Measurements from ENCODE around the gene NUDT8. TPM values are rescaled to one million over a fixed set of nuclear protein-coding genes. Genes with fewer than 3 reads are reported as not detected.
"Not testable (repeated sequence)": the region's sequence is repeated elsewhere in the genome, so short reads cannot be mapped to it uniquely, and the experiment has no call there.

NUDT8 gene
- total and polyA plus RNA-seq, 7 donors, result 3.6 to 63.1 (median 10.9) TPM

GRCh38 chr11:67592880-67593564 lies 36.7 kb downstream of the NUDT8 start:
- Histone ChIP-seq H3K36me3 (peaks cover 0 to 11% (median 4%) of the 10 kb centered on the region in 4 donors), H3K27me3 (no peaks in the 10 kb centered on the region), H3K27ac (no peak overlapping the region), H3K4me1 (no peaks in the 10 kb centered on the region), H3K9me3 (no peaks in the 10 kb centered on the region), H3K4me3 (no peak overlapping the region)
- WGBS, 2 donors, result 65 to 80% methylated on average over 12 of the region's 12 CpGs
- peak; percentile 28 for DNase-seq
- intact Hi-C loops (cut with DNase I), result no loop called here
- TF ChIP-seq CTCF (IDR thresholded peaks at IDR 0.05) (no peak), POLR2AphosphoS5 (IDR thresholded peaks at IDR 0.05) (no peak), POLR2A (IDR thresholded peaks at IDR 0.05) (no peak), EP300 (IDR thresholded peaks at IDR 0.05) (no peak)

GRCh38 chr11:67588899-67589415 lies 40.8 kb downstream of the NUDT8 start:
- H3K4me3 ChIP-seq; intact Hi-C loops (cut with DNase I); H3K9me3 ChIP-seq; H3K27me3 ChIP-seq; DNase-seq; H3K27ac ChIP-seq: not testable (repeated sequence)
- Histone ChIP-seq H3K36me3 (peaks cover 4 to 40% (median 18%) of the 10 kb centered on the region in 4 donors), H3K4me1 (peaks cover 0 to 19% (median 16%) of the 10 kb centered on the region in 4 donors)
- WGBS, 2 donors, result 76 to 79% methylated on average over 11 of the region's 11 CpGs

GRCh38 chr11:67588136-67588503 lies 41.6 kb downstream of the NUDT8 start:
- H3K9me3 ChIP-seq, result no peaks in the 10 kb centered on the region
- H3K27ac ChIP-seq, result no peak overlapping the region
- DNase-seq, result no peak
- no peak overlapping the region for H3K4me3 ChIP-seq
- no peaks in the 10 kb centered on the region for H3K27me3 ChIP-seq
- peaks cover 4 to 40% (median 18%) of the 10 kb centered on the region in 4 donors for H3K36me3 ChIP-seq
- 87 to 91% methylated on average over 1 of the region's 1 CpG for WGBS, 2 donors
- TF ChIP-seq CTCF (IDR thresholded peaks at IDR 0.05), result no peak
- H3K4me1 ChIP-seq, result peaks cover 0 to 19% (median 16%) of the 10 kb centered on the region in 4 donors
- intact Hi-C loops (cut with DNase I), result no loop called here

- Histone ChIP-seq H3K9me3 (no peaks in the 10 kb centered on the region), H3K4me1 (peaks cover 0 to 25% (median 16%) of the 10 kb centered on the region in 4 donors), H3K36me3 (peaks cover 4 to 40% (median 18%) of the 10 kb centered on the region in 4 donors), H3K27ac (no peak overlapping the region), H3K4me3 (no peak overlapping the region), H3K27me3 (no peaks in the 10 kb centered on the region)
- no peak for DNase-seq
- intact Hi-C loops (cut with DNase I), result no loop called here
- WGBS, 2 donors, result 57 to 85% methylated on average over 5 of the region's 5 CpGs
- TF ChIP-seq CTCF (IDR thresholded peaks at IDR 0.05) (no peak), POLR2AphosphoS5 (IDR thresholded peaks at IDR 0.05) (no peak), POLR2A (IDR thresholded peaks at IDR 0.05) (no peak), EP300 (IDR thresholded peaks at IDR 0.05) (no peak)
Measured at GRCh38 chr11:67586568-67587250, 43.0 kb downstream of the NUDT8 start.

GRCh38 chr11:67585911-67586310 lies 43.8 kb downstream of the NUDT8 start:
- 94 to 96% methylated on average over 4 of the region's 4 CpGs for WGBS, 2 donors
- H3K4me3 ChIP-seq, result no peak overlapping the region

More at GRCh38 chr11:67585911-67586310, 43.8 kb downstream of the NUDT8 start:
- Histone ChIP-seq H3K36me3 (peaks cover 4 to 40% (median 18%) of the 10 kb centered on the region in 4 donors), H3K27me3 (no peaks in the 10 kb centered on the region), H3K4me1 (peaks cover 0 to 25% (median 16%) of the 10 kb centered on the region in 4 donors), H3K9me3 (no peaks in the 10 kb centered on the region), H3K27ac (peak overlapping the region in 1 of 4 donors; percentile 98)
- TF ChIP-seq POLR2A (IDR thresholded peaks at IDR 0.05) (no peak), CTCF (IDR thresholded peaks at IDR 0.05) (no peak), EP300 (IDR thresholded peaks at IDR 0.05) (no peak), POLR2AphosphoS5 (IDR thresholded peaks at IDR 0.05) (no peak)
- intact Hi-C loops (cut with DNase I), result loop anchor here (2.0 kb wide), 1 partner anchor 43 kb away; the partner anchor contains the start of gene NUDT8
- no peak for DNase-seq
